Endothelial cell of umbilical vein (primary cell): ENCODE measurements around the gene VPS54. TPM values are rescaled to one million over a fixed set of nuclear protein-coding genes. Genes with fewer than 3 reads are reported as not detected.

Source experiments
- BruUV-seq: library from RNA; stranded (reverse); fragments of 400-500 nt; replicated peaks from 2 replicates; lab custom pipeline; 2021; lab: Mats Ljungman, UMichigan
- CTCF ChIA-PET: fragments of 300-600, 350-600 bp; sonication (Branson Sonifier 250); formaldehyde crosslinking; loops from one replicate; lab custom pipeline; 2021; ENCODE audit warnings: antibody characterized with exemption, inconsistent platforms; lab: Charles Lee
- POLR2A ChIA-PET: fragments of 300-600, 350-600 bp; sonication (Branson Sonifier 250); formaldehyde crosslinking; loops from one replicate; lab custom pipeline; 2021; ENCODE audit warnings: antibody characterized with exemption, inconsistent platforms; lab: Charles Lee
- DNase-seq: peaks from one replicate; pipeline ENCODE4 v3.0.0-alpha.2; 2011; ENCODE audit warnings: low read depth, low spot score
- FAIRE-seq: peaks from 2 replicates; lab custom pipeline; 2011; peaks lifted over from hg19 to GRCh38; lab: Jason Lieb, UNC
- H2AFZ ChIP-seq: 2 replicates; pipeline ENCODE4 v1.6.0; 2012; ENCODE audit warnings: low read depth, low read length, control low read depth, inconsistent platforms
- H3K27ac ChIP-seq: 2 replicates; pipeline ENCODE4 v1.5.1; 2011; ENCODE audit warnings: low read depth, mild to moderate bottlenecking, control low read depth, low read length, moderate library complexity; ENCODE audit not compliant: insufficient read depth
- H3K27me3 ChIP-seq, 2 experiments: 2 replicates each; pipeline versions ENCODE4 v1.6.0 to v1.6.1; 2011; ENCODE audit warnings: low read length in 2 of 2, mixed read lengths in 1 of 2; ENCODE audit not compliant: control insufficient read depth in 2 of 2, insufficient read depth in 2 of 2
- H3K36me3 ChIP-seq, 2 experiments: 2 replicates in 1 of 2; 3 replicates in 1 of 2; pipeline ENCODE4 v1.5.1; 2011; ENCODE audit warnings: low read length in 2 of 2, mild to moderate bottlenecking in 1 of 2, moderate library complexity in 1 of 2; ENCODE audit not compliant: control insufficient read depth in 2 of 2, insufficient read depth in 2 of 2; ENCODE audit errors: extremely low read depth in 1 of 2
- H3K4me1 ChIP-seq: 3 replicates; pipeline ENCODE4 v1.5.1; 2011; ENCODE audit warnings: mild to moderate bottlenecking, low read length; ENCODE audit not compliant: control insufficient read depth, insufficient read depth; ENCODE audit errors: extremely low read depth
- H3K4me2 ChIP-seq: 2 replicates; pipeline ENCODE4 v1.6.1; 2011; ENCODE audit warnings: low read length, control low read depth, mixed read lengths; ENCODE audit not compliant: insufficient read depth
- H3K4me3 ChIP-seq, 3 experiments: fragments of 200-600 bp in 1 of 3; sonication (generic), shearing (Covaris generic) in 1 of 3; replicated peaks in 1 of 3; 2 replicates each; pipeline ENCODE4 v1.5.1; 2011 to 2016; ENCODE audit warnings: control low read depth in 3 of 3, low read length in 3 of 3, mild to moderate bottlenecking in 2 of 3, inconsistent platforms in 1 of 3, low read depth in 1 of 3, moderate library complexity in 1 of 3; ENCODE audit not compliant: insufficient read depth in 1 of 3
- H3K79me2 ChIP-seq: 2 replicates; pipeline ENCODE4 v1.6.0; 2012; ENCODE audit warnings: low read length, inconsistent platforms; ENCODE audit not compliant: control insufficient read depth, insufficient read depth
- H3K9ac ChIP-seq: replicated peaks from 2 replicates; pipeline ENCODE3; 2011; ENCODE audit warnings: low read length, control low read depth; ENCODE audit not compliant: insufficient read depth; ENCODE audit errors: extremely low read depth
- H3K9me1 ChIP-seq: replicated peaks from 3 replicates; pipeline ENCODE4 v1.6.0; 2011; ENCODE audit warnings: mild to moderate bottlenecking, low read length; ENCODE audit not compliant: control insufficient read depth, insufficient read depth; ENCODE audit errors: extremely low read depth
- H3K9me3 ChIP-seq: replicated peaks from 2 replicates; pipeline ENCODE4 v1.5.1; 2012; ENCODE audit warnings: low read length, inconsistent platforms; ENCODE audit not compliant: control insufficient read depth, insufficient read depth
- H4K20me1 ChIP-seq: replicated peaks from 2 replicates; pipeline ENCODE3; 2011; ENCODE audit warnings: mild to moderate bottlenecking, low read length; ENCODE audit not compliant: control insufficient read depth, insufficient read depth; ENCODE audit errors: extremely low read depth
- CTCF ChIP-seq, 2 donors: IDR thresholded peaks; 1 replicate in 1 of 2; 2 replicates in 1 of 2; pipeline ENCODE4 v1.5.1; 2011; ENCODE audit warnings: low read length in 2 of 2, mild to moderate bottlenecking in 2 of 2, moderate library complexity in 2 of 2, control low read depth in 1 of 2, inconsistent platforms in 1 of 2, low read depth in 1 of 2; ENCODE audit not compliant: insufficient read depth in 1 of 2; ENCODE audit errors: extremely low read depth in 1 of 2
- EZH2 ChIP-seq: IDR thresholded peaks from 2 replicates; pipeline ENCODE4 v1.6.1; 2012; ENCODE audit warnings: borderline replicate concordance, low read depth, mild to moderate bottlenecking, moderate library complexity, low read length, inconsistent platforms; ENCODE audit not compliant: severe bottlenecking
- FOS ChIP-seq: IDR thresholded peaks from 2 replicates; pipeline ENCODE4 v1.6.1; 2011; ENCODE audit warnings: mild to moderate bottlenecking, low read length, moderate library complexity, borderline replicate concordance; ENCODE audit not compliant: insufficient read depth
- GATA2 ChIP-seq: IDR thresholded peaks from 2 replicates; pipeline ENCODE4 v1.7.0; 2011; ENCODE audit warnings: low read depth, mild to moderate bottlenecking, moderate library complexity, mixed read lengths, low read length; ENCODE audit not compliant: insufficient read length, insufficient read depth
- JUN ChIP-seq: IDR thresholded peaks from 2 replicates; pipeline ENCODE4 v1.6.1; 2011; ENCODE audit warnings: borderline replicate concordance, low read depth; ENCODE audit not compliant: insufficient read length, insufficient read depth
- MAX ChIP-seq: IDR thresholded peaks from 2 replicates; pipeline ENCODE4 v1.6.1; 2011; ENCODE audit not compliant: insufficient read depth, insufficient read length
- MYC ChIP-seq: IDR thresholded peaks from one replicate; pipeline ENCODE4 v1.6.1; 2011; ENCODE audit warnings: mild to moderate bottlenecking, low read depth, low read length
- POLR2A ChIP-seq: IDR thresholded peaks from 2 replicates; pipeline ENCODE4 v1.6.1; 2012; ENCODE audit warnings: low read depth, mild to moderate bottlenecking, control low read depth, low read length
- POLR2AphosphoS5 ChIP-seq: IDR thresholded peaks from 2 replicates; pipeline ENCODE4 v1.6.1; 2012; ENCODE audit warnings: low read depth, mild to moderate bottlenecking, control low read depth, low read length, moderate library complexity; ENCODE audit not compliant: insufficient read depth
- dilution Hi-C: fragments of 300-500 bp; cut with MboI; formaldehyde crosslinking; loops from one replicate; pipeline ENCODE4 v1.15.0; 2019; ENCODE audit warnings: low sequenced_read_pairs; ENCODE audit not compliant: extremely low pct_ligation_motif_present
- intact Hi-C: fragments of 100-400 bp; cut with micrococcal nuclease; formaldehyde crosslinking; loops from one replicate; pipeline ENCODE4 v1.10.0; 2022
- polyA plus RNA-seq, 4 experiments: library from polyadenylated mRNA; depleted of rRNA in 3 of 4; stranded (reverse) in 3 of 4; unstranded in 1 of 4; fragments of >200 nt; gene quantifications; 2 replicates each; pipeline versions ENCODE4 v1.2.1 to v1.2.3, GENCODE V29; 2011 to 2012; ENCODE audit warnings: missing spikeins in 1 of 4
- total RNA-seq: library from RNA; stranded (reverse); gene quantifications from 2 replicates; pipeline ENCODE4 v1.2.3, GENCODE V29; 2021

Gene VPS54
- total and polyA plus RNA-seq, 2 donors (not counting 3 experiments of a cell fraction or from before 2014, with no cell fraction given) = 6.3 to 17.7 TPM

DNA sequence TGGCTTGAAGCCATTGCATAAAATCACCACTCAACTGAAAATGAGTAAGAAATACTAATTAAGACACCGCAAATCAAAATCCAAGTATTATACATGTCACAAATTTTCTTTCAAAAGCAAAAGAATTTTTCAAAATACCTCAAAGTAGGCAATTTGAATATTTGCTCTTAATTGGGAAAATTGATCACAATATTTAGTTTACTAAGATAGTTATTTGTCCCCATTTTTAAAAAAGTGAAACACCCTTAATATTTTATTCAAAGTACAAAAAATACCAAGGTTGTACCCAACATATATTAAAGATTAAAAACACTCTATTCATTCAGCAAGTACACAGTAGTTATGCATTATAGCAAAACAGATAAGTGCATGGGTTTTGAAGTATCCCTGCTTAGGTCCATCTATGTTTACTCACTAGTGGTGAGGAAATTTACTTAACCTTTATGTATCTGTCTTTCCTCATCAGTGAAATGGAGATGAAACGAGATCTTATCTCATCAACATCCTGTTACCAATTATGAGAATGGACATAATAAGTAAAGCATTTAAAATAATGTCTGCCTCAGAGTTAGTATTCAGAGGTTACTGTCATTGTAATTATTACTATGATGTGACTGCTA is 35.1 kb downstream of the VPS54 start:
- Histone ChIP-seq H2AFZ (no peak overlapping the region), H3K9ac (no peak overlapping the region), H3K4me3 (no peak overlapping the region), H3K9me3 (no peaks in the 10 kb centered on the region), H3K27me3 (no peaks in the 10 kb centered on the region), H4K20me1 (no peaks in the 10 kb centered on the region), H3K9me1 (no peaks in the 10 kb centered on the region), H3K79me2 (peaks cover 14% of the 10 kb centered on the region), H3K27ac (no peak overlapping the region), H3K4me2 (peak overlapping the region; percentile 58), H3K4me1 (peaks cover 22% of the 10 kb centered on the region), H3K36me3 (no peaks in the 10 kb centered on the region)
- FAIRE-seq (no peak), DNase-seq (peak; percentile 24)
- dilution Hi-C loops = no loop called here
- intact Hi-C loops = no loop called here
- ChIA-PET CTCF (no interaction called here), POLR2A (no interaction called here)
- peak; percentile 46 for TF ChIP-seq GATA2
- TF ChIP-seq MAX = no peak
- no TSS peak for BruUV-seq

- no peak for TF ChIP-seq JUN
- TF ChIP-seq POLR2AphosphoS5 = no peak
- TF ChIP-seq EZH2 = no peak
- no peak for TF ChIP-seq MAX
- TF ChIP-seq GATA2 = no peak
- no peak for TF ChIP-seq FOS
- no peak for TF ChIP-seq POLR2A
- TF ChIP-seq CTCF (IDR thresholded peaks at IDR 0.05; ENCODE audit: extremely low read depth in 1 of 2, insufficient read depth in 1 of 2, low read depth in 1 of 2, low read length in 2 of 2) = no peak
- TF ChIP-seq MYC = no peak
- H2AFZ ChIP-seq = no peak overlapping the region
- H3K4me2 ChIP-seq = no peak overlapping the region
- no peaks in the 10 kb centered on the region for H4K20me1 ChIP-seq
- peaks cover 12% of the 10 kb centered on the region for H3K79me2 ChIP-seq
- intact Hi-C loops = no loop called here
- no peak for FAIRE-seq
- H3K9ac ChIP-seq = no peak overlapping the region
- H3K27ac ChIP-seq = no peak overlapping the region
- dilution Hi-C loops = no loop called here
- no peaks in the 10 kb centered on the region for H3K27me3 ChIP-seq
- POLR2A ChIA-PET = no interaction called here
- CTCF ChIA-PET = interaction anchor here (1.2 kb wide), 1 partner anchor 68 kb away, joined by 3 read pairs; no protein-coding TSS in a partner anchor
- BruUV-seq = no TSS peak
- no peak overlapping the region for H3K4me3 ChIP-seq
- no peak for DNase-seq
- no peaks in the 10 kb centered on the region for H3K9me3 ChIP-seq
- no peaks in the 10 kb centered on the region for H3K36me3 ChIP-seq
- H3K9me1 ChIP-seq = no peaks in the 10 kb centered on the region
- H3K4me1 ChIP-seq = peaks cover 22% of the 10 kb centered on the region
Measured at GRCh38 chr2:63982335-63982734, 36.9 kb downstream of the VPS54 start.
